ENCODE measurements around the gene EFNA2.

Gene EFNA2

DNA sequence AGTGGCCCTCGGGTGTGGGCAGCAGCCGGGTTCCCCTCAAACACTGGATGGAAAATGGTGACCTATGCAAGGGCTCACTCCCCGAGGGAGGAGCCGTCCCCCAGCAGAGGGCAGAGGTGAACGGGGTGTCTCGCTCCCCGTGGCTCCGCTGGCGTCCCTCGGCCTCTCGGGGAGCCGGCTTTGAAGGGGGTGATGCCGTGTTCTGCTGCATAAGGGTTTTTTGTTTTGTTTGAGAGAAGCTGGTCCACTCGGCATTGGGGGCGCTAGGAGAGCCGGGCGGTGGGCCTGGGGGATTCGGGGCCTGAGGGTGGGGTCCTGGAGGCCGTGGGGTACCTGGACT is 4.0 kb downstream of the EFNA2 start:
- no peak for DNase-seq (ENCODE audit: low spot score)
- in situ Hi-C loops (cut with MboI; ENCODE audit: low pct_unique_long_range_greater_than_20kb, low sequenced_read_pairs, unreplicated experiment): loop anchor here (25.0 kb wide), 1 partner anchor 98 kb away; the partner anchor contains the start of gene NDUFS7
- TF ChIP-seq, protein P1, sequence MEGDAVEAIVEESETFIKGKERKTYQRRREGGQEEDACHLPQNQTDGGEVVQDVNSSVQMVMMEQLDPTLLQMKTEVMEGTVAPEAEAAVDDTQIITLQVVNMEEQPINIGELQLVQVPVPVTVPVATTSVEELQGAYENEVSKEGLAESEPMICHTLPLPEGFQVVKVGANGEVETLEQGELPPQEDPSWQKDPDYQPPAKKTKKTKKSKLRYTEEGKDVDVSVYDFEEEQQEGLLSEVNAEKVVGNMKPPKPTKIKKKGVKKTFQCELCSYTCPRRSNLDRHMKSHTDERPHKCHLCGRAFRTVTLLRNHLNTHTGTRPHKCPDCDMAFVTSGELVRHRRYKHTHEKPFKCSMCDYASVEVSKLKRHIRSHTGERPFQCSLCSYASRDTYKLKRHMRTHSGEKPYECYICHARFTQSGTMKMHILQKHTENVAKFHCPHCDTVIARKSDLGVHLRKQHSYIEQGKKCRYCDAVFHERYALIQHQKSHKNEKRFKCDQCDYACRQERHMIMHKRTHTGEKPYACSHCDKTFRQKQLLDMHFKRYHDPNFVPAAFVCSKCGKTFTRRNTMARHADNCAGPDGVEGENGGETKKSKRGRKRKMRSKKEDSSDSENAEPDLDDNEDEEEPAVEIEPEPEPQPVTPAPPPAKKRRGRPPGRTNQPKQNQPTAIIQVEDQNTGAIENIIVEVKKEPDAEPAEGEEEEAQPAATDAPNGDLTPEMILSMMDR (IDR thresholded peaks at IDR 0.05; ENCODE audit: extremely low read depth, insufficient read depth, missing control alignments): no peak

DNA sequence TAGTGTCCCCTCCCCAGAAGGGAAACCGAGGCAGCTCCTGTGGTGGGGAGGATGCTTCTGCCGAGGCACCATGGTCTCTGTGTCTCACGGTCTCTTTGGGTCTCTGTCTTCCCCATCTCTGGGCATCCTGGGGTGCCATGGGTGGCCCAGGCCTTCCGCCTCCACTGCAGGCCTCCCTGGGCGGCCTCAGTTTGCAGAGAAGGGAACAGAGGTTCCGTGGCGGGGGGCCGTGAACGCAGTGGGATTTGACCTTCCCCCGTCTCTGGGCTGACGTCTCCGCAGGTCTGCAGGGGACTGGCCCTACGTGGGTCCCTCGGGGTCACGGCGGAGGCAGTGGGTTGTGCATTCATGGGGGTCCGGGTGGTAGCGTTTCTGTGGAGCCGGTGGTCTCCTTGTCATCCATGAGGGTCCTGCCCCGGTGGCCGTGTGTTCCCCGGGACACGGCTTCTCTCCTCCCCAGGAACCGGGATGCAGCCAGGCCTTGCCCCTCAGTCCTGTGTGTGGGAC is 4.6 kb downstream of the EFNA2 start:
- in situ Hi-C loops (cut with MboI; ENCODE audit: low pct_unique_long_range_greater_than_20kb, low sequenced_read_pairs, unreplicated experiment): loop anchor here (25.0 kb wide), 1 partner anchor 97 kb away; the partner anchor contains the start of gene NDUFS7

DNA sequence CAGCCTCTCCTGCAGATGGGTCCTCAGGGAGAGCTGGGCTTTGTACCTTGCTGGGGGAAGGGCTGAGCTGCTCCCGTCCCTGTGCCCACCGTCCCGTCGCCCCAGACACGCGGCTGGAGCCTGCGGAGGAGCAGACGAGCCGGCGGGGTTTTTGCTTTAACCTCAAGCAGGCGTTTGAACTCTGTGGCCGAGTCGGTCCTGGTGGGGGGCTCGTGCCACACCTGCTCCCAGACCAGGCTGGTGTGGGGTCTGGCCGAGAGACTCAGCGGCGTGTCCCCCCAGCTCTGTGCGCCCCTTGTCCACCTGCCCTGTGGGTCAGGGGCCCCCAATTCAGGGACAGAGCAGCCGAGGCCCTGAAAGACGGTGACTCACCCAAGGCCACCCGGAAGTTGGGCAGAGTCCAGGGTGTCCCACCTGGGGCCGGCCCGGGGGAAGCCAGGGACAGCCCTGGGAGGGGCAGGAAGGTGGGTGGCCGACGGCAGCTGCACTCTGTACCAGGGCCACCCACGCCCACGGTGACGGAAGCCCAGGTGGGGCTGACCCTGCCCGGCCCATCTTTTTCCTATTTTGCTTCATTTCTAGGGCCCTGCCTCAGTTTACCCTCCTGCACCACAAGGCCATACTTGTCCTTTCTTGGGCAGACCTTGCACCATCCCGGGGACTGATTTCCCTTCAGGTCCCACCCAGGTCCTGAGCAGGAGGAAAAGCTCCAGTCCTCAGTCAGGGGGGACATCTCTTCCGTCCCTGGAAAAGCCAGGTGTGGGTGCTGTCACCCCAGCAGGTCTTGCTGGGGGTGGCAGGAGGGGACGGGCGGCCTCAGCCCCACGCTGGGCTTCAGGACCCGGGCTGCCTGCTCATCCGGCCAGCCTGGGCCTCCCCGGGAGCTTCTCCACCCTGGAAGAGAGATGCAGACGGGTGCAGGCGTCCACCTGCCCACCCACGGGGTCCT is 5.3 kb downstream of the EFNA2 start:
- TF ChIP-seq, protein P1 (IDR thresholded peaks at IDR 0.05; ENCODE audit: extremely low read depth, insufficient read depth, missing control alignments): no peak
- in situ Hi-C loops (cut with MboI; ENCODE audit: low pct_unique_long_range_greater_than_20kb, low sequenced_read_pairs, unreplicated experiment): loop anchor here (25.0 kb wide), 1 partner anchor 96 kb away; the partner anchor contains the start of gene NDUFS7
- no peak for DNase-seq (ENCODE audit: low spot score)

More for the DNA sequence above, 4.6 kb downstream of the EFNA2 start:
- DNase-seq (ENCODE audit: low spot score): no peak
- TF ChIP-seq, protein P1 (IDR thresholded peaks at IDR 0.05; ENCODE audit: extremely low read depth, insufficient read depth, missing control alignments): no peak

DNA sequence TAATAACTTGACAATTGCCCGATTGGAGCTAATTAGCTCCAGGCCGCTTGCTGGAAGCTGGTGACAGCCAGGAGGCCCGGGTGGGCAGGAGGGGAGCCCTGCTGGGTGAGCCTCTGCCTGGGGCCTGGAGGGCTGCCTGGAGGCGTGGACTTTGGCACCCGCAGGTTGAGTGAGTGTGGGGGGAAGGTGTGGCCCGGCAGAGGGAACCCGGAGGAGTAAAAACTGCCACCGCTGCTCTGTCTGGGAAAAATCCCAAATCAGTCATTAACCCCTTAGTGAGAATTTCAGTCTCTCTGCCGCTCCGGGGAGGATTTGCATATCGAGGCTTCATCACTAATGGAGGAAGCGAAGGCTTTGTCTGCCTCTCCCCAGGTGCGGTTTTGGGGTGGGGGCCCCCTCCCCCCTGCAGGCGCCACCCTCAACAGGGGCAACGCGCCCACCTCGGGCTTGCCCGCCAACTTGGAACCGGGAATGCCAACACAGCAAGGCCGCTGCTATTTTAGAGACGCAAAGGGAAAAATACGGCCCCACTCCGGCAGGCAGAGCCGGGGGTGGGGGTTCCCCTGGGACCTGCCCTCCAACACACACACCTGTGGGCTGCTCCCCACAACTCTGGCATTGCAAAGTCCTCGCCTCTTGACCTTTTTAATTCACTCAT is 6.2 kb downstream of the EFNA2 start:
- in situ Hi-C loops (cut with MboI; ENCODE audit: low pct_unique_long_range_greater_than_20kb, low sequenced_read_pairs, unreplicated experiment): loop anchor here (25.0 kb wide), 1 partner anchor 95 kb away; the partner anchor contains the start of gene NDUFS7
- TF ChIP-seq, protein P1 (IDR thresholded peaks at IDR 0.05; ENCODE audit: extremely low read depth, insufficient read depth, missing control alignments): no peak
- peak; percentile 82 for DNase-seq (ENCODE audit: low spot score)

GRCh38 chr19:1292419-1293151 is 6.9 kb downstream of the EFNA2 start:
- in situ Hi-C loops (cut with MboI; ENCODE audit: low pct_unique_long_range_greater_than_20kb, low sequenced_read_pairs, unreplicated experiment): loop anchor here (25.0 kb wide), 1 partner anchor 95 kb away; the partner anchor contains the start of gene NDUFS7
- TF ChIP-seq, protein P1 (IDR thresholded peaks at IDR 0.05; ENCODE audit: extremely low read depth, insufficient read depth, missing control alignments): no peak
- peak; percentile 60 for DNase-seq (ENCODE audit: low spot score)
